Smooth muscle cell (in vitro differentiated cells): Measurements from ENCODE around the gene CRACDL. TPM values are rescaled to one million over a fixed set of nuclear protein-coding genes. Genes with fewer than 3 reads are reported as not detected.

Experiments used
- DNase-seq: peaks from one replicate; lab custom pipeline; 2025; ENCODE audit not compliant: unreplicated experiment; lab: John Stamatoyannopoulos, UW
- H2AFZ ChIP-seq: fragments of 200-600 bp; sonication (generic); 2 replicates; pipeline ENCODE4 v1.6.0; 2016; ENCODE audit warnings: antibody characterized with exemption, low read depth, mild to moderate bottlenecking
- H3F3A ChIP-seq: fragments of 200-600 bp; sonication (generic); 2 replicates; pipeline ENCODE4 v1.6.0; 2017; ENCODE audit warnings: antibody characterized with exemption, low read depth
- H3K27ac ChIP-seq: fragments of 200-600 bp; sonication (generic); 2 replicates; pipeline ENCODE4 v1.5.1; 2016; ENCODE audit warnings: low read depth, mild to moderate bottlenecking
- H3K27me3 ChIP-seq: fragments of 200-600 bp; sonication (generic); 2 replicates; pipeline ENCODE4 v1.6.1; 2016; ENCODE audit warnings: low read depth, mild to moderate bottlenecking
- H3K36me3 ChIP-seq: fragments of 200-600 bp; sonication (generic); 2 replicates; pipeline ENCODE4 v1.5.1; 2016; ENCODE audit warnings: low read depth
- H3K4me1 ChIP-seq: fragments of 200-600 bp; sonication (generic); 2 replicates; pipeline ENCODE4 v1.5.1; 2016; ENCODE audit warnings: low read depth
- H3K4me2 ChIP-seq: fragments of 200-600 bp; sonication (generic); 2 replicates; pipeline ENCODE4 v1.6.0; 2016; ENCODE audit warnings: mild to moderate bottlenecking
- H3K4me3 ChIP-seq: fragments of 200-600 bp; sonication (generic); 2 replicates; pipeline ENCODE4 v1.5.1; 2016; ENCODE audit warnings: mild to moderate bottlenecking
- H3K79me2 ChIP-seq: fragments of 200-600 bp; sonication (generic); 2 replicates; pipeline ENCODE4 v1.6.0; 2016; ENCODE audit warnings: low read depth, mild to moderate bottlenecking
- H3K9ac ChIP-seq: fragments of 200-600 bp; sonication (generic); 2 replicates; pipeline ENCODE4 v1.6.0; 2016; ENCODE audit warnings: low read depth
- H3K9me3 ChIP-seq: fragments of 200-600 bp; sonication (generic); replicated peaks from 2 replicates; pipeline ENCODE4 v1.5.1; 2016; ENCODE audit warnings: low read depth
- H4K20me1 ChIP-seq: fragments of 200-600 bp; sonication (generic); 2 replicates; pipeline ENCODE4 v1.6.0; 2016; ENCODE audit warnings: low read depth
- WGBS: methylation state at CpG from one replicate; pipeline ENCODE4 v1.1.7; 2016; ENCODE audit warnings: low lambda C conversion rate; 5-methylcytosine and 5-hydroxymethylcytosine counted together
- polyA plus RNA-seq: library from polyadenylated mRNA; unstranded; fragments of >200 nt; fragmentation: Nextera tagmentation; extraction: Ambion mirVana; gene quantifications from 2 replicates; pipeline ENCODE4 v1.2.1, GENCODE V29; 2016
- total RNA-seq: library from RNA; depleted of rRNA; stranded (reverse); fragments of >200 nt; gene quantifications from 2 replicates; pipeline ENCODE4 v1.2.3, GENCODE V29; 2014
- TF ChIP-seq, protein P1 (sequence below): fragments of 200-600 bp; sonication (generic); IDR thresholded peaks from 2 replicates; pipeline ENCODE4 v1.5.1; 2017; ENCODE audit warnings: borderline replicate concordance, mild to moderate bottlenecking, antibody characterized with exemption; ENCODE audit not compliant: insufficient read depth, poor library complexity, severe bottlenecking

Gene CRACDL
- total and polyA plus RNA-seq, 2 experiments from 2014 or later: 0.72 to 2.2 TPM

DNA sequence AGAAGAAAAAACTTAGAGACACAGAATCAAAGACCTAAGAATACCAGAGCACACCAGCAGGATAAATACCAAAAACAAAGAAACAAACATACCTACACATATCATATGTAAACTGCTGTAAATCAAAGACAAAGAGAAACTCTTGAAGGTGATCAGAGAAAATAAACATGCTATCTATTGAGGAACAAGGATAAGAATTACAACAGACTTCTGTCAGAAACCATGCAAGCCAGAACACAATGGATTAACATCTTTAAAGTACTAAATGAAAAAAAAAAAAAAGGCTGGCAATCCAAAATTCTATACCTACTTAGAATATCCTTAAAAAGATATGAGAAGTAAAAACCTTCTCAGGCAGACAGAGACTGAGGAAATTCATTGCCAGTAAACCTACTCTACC, 153.5 kb downstream of the CRACDL start:
- no peak for DNase-seq
- Histone ChIP-seq H3K4me3 (no peak overlapping the region), H3K9me3 (peaks cover 4% of the 10 kb centered on the region), H3K4me1 (no peaks in the 10 kb centered on the region), H3K9ac (no peak overlapping the region), H3F3A (no peaks in the 10 kb centered on the region), H3K36me3 (no peaks in the 10 kb centered on the region), H4K20me1 (no peaks in the 10 kb centered on the region), H3K27me3 (no peaks in the 10 kb centered on the region), H3K27ac (no peak overlapping the region), H2AFZ (no peak overlapping the region), H3K4me2 (no peak overlapping the region), H3K79me2 (no peaks in the 10 kb centered on the region)
- TF ChIP-seq, protein P1, sequence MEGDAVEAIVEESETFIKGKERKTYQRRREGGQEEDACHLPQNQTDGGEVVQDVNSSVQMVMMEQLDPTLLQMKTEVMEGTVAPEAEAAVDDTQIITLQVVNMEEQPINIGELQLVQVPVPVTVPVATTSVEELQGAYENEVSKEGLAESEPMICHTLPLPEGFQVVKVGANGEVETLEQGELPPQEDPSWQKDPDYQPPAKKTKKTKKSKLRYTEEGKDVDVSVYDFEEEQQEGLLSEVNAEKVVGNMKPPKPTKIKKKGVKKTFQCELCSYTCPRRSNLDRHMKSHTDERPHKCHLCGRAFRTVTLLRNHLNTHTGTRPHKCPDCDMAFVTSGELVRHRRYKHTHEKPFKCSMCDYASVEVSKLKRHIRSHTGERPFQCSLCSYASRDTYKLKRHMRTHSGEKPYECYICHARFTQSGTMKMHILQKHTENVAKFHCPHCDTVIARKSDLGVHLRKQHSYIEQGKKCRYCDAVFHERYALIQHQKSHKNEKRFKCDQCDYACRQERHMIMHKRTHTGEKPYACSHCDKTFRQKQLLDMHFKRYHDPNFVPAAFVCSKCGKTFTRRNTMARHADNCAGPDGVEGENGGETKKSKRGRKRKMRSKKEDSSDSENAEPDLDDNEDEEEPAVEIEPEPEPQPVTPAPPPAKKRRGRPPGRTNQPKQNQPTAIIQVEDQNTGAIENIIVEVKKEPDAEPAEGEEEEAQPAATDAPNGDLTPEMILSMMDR: no peak

- 95% methylated on average over 1 of the region's 1 CpG for WGBS
- H3K9me3 ChIP-seq: peaks cover 4% of the 10 kb centered on the region
- no peak overlapping the region for H3K4me2 ChIP-seq
- no peak overlapping the region for H2AFZ ChIP-seq
- no peaks in the 10 kb centered on the region for H3K79me2 ChIP-seq
- no peak overlapping the region for H3K4me3 ChIP-seq
- H3K9ac ChIP-seq: no peak overlapping the region
- no peaks in the 10 kb centered on the region for H3K36me3 ChIP-seq
- H3K27me3 ChIP-seq: no peaks in the 10 kb centered on the region
- H4K20me1 ChIP-seq: no peaks in the 10 kb centered on the region
- TF ChIP-seq, protein P1: no peak
- H3K27ac ChIP-seq: no peak overlapping the region
- no peak for DNase-seq
- no peaks in the 10 kb centered on the region for H3F3A ChIP-seq
- H3K4me1 ChIP-seq: no peaks in the 10 kb centered on the region
Observed at GRCh38 chr2:98781822-98782221, 154.2 kb downstream of the CRACDL start.

DNA sequence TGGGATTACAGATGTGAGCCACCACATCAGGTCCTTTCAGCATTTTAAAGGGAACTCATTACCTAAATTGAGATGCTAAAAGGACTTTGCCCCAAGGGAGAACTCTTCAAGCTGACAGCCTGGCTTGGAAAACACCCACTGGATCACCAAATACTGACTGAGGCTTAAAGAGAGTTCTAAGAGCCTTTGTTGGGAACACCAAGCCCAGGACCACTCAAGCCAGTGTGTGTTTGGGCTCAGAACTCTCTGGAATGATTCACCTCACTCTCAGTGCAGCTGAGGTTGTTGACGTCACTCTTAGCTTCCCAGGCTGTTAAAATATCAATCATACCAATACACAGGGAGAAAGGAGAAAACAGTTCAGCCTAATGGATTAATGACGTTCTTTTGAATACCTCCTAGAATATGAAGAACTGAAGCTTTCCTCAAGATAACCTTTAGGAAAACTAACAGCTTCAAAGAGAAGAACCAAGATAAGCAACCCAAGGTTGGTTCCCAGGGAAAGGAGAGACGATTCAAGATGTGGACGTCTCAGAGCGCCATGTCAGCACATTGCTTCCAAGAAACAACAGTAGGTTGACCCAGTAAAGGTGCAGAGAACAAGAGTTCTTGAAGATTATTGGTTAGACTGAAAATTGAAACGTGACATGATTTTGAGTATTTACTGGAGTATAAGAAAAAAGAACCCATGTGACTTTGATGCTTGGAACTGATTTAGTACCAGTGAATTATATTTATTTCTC, 157.1 kb downstream of the CRACDL start:
- H3K27ac ChIP-seq: no peak overlapping the region
- TF ChIP-seq, protein P1: no peak
- no peak for DNase-seq
- H3K4me1 ChIP-seq: no peaks in the 10 kb centered on the region
- H3K4me2 ChIP-seq: no peak overlapping the region
- no peaks in the 10 kb centered on the region for H3K27me3 ChIP-seq
- no peak overlapping the region for H3K4me3 ChIP-seq
- H3K79me2 ChIP-seq: no peaks in the 10 kb centered on the region
- WGBS: 73% methylated on average over 6 of the region's 6 CpGs
- H3F3A ChIP-seq: no peaks in the 10 kb centered on the region
- peaks cover 4% of the 10 kb centered on the region for H3K9me3 ChIP-seq
- H4K20me1 ChIP-seq: no peaks in the 10 kb centered on the region
- no peak overlapping the region for H2AFZ ChIP-seq
- no peaks in the 10 kb centered on the region for H3K36me3 ChIP-seq
- H3K9ac ChIP-seq: no peak overlapping the region

DNA sequence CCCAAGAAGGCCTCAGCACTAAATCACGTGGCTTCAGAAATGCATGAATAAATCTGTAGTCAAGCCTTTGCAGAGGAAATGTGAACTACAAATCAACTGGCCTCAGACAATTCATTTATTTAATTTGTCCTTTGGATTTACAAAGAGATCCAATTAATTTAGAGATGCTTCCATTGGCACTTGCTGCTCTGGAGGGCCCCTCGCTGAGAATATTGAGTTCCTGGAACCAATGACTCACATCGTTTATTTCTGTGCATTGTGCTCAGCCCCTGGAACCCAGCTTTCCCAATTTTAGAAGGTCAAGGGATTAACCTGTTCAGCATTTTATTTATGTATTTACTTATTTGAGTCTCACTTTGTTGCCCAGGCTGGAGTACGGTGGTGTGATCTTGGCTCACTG, 157.9 kb downstream of the CRACDL start:
- H3K27ac ChIP-seq: no peak overlapping the region
- no peak overlapping the region for H3K4me3 ChIP-seq
- H2AFZ ChIP-seq: no peak overlapping the region
- H3K79me2 ChIP-seq: no peaks in the 10 kb centered on the region
- no peak overlapping the region for H3K4me2 ChIP-seq
- H3K9me3 ChIP-seq: peaks cover 4% of the 10 kb centered on the region
- no peaks in the 10 kb centered on the region for H3K27me3 ChIP-seq
- no peaks in the 10 kb centered on the region for H4K20me1 ChIP-seq
- no peaks in the 10 kb centered on the region for H3K36me3 ChIP-seq
- H3K4me1 ChIP-seq: no peaks in the 10 kb centered on the region
- no peak for DNase-seq
- no peaks in the 10 kb centered on the region for H3F3A ChIP-seq
- TF ChIP-seq, protein P1: no peak
- 90% methylated on average over 4 of the region's 4 CpGs for WGBS
- no peak overlapping the region for H3K9ac ChIP-seq
